ENCODE measurements around the gene RTL3.

The RTL3 gene

DNA sequence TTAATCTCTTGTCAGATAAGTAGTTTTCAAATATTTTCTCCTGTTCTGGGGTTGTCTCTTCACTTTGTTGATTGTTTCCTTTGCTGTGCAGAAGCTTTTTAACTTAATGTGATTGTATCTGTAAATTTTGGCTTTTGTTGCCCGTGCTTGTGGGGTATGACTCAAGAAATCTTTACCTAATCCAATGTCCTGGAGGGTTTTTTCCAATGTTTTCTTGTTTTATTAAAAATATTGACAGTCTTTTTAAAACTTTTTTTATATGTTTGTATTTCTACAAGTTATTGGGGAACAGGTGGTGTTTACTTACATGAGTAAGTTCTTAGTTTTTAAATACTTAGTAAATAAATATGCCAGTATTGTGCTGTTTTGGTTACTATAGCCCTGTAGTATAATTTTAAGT is 44.9 kb downstream of the RTL3 start:
- Histone ChIP-seq H3K4me3 (ENCODE audit: low read depth, low read length) (no peak overlapping the region), H3K4me2 (ENCODE audit: low read length) (no peak overlapping the region), H3K9me3 (ENCODE audit: control insufficient read depth, low read length) (no peaks in the 10 kb centered on the region), H3K27me3 (ENCODE audit: control insufficient read depth, insufficient read depth, low read length) (no peaks in the 10 kb centered on the region), H3K27ac (no peak overlapping the region), H3K36me3 (ENCODE audit: control insufficient read depth, insufficient read depth, low read length) (no peaks in the 10 kb centered on the region), H3K79me2 (no peaks in the 10 kb centered on the region), H3K4me1 (no peaks in the 10 kb centered on the region), H2AFZ (no peak overlapping the region), H3K9ac (no peak overlapping the region)
- TF ChIP-seq, protein P1, sequence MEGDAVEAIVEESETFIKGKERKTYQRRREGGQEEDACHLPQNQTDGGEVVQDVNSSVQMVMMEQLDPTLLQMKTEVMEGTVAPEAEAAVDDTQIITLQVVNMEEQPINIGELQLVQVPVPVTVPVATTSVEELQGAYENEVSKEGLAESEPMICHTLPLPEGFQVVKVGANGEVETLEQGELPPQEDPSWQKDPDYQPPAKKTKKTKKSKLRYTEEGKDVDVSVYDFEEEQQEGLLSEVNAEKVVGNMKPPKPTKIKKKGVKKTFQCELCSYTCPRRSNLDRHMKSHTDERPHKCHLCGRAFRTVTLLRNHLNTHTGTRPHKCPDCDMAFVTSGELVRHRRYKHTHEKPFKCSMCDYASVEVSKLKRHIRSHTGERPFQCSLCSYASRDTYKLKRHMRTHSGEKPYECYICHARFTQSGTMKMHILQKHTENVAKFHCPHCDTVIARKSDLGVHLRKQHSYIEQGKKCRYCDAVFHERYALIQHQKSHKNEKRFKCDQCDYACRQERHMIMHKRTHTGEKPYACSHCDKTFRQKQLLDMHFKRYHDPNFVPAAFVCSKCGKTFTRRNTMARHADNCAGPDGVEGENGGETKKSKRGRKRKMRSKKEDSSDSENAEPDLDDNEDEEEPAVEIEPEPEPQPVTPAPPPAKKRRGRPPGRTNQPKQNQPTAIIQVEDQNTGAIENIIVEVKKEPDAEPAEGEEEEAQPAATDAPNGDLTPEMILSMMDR (IDR thresholded peaks at IDR 0.05): no peak

All from parathyroid adenoma (tissue), 2 donors.